GM06990 (cell line): ENCODE results near the gene CAPN11.
A peak's percentile ranks its signal among the peaks of the same experiment; 100 is the strongest.

Experiments used
- DNase-seq: peaks from one replicate; pipeline ENCODE4 v3.0.0-alpha.2; 2011; ENCODE audit not compliant: insufficient read length; ENCODE audit errors: extremely low read depth
- H3K27me3 ChIP-seq: replicated peaks from 2 replicates; pipeline ENCODE4 v1.6.0; 2011; ENCODE audit warnings: low read length; ENCODE audit not compliant: control insufficient read depth, insufficient read depth
- H3K36me3 ChIP-seq: 2 replicates; pipeline ENCODE4 v1.5.1; 2011; ENCODE audit warnings: low read length; ENCODE audit not compliant: control insufficient read depth, insufficient read depth
- H3K4me3 ChIP-seq: replicated peaks from 2 replicates; pipeline ENCODE4 v1.5.1; 2011; ENCODE audit warnings: low read depth, mild to moderate bottlenecking, control low read depth, low read length
- TF ChIP-seq, protein P1 (sequence below): IDR thresholded peaks from 2 replicates; pipeline ENCODE4 v1.5.1; 2011; ENCODE audit warnings: low read length, control low read depth, mild to moderate bottlenecking, inconsistent platforms; ENCODE audit not compliant: insufficient read depth, poor library complexity, severe bottlenecking

Gene CAPN11

DNA sequence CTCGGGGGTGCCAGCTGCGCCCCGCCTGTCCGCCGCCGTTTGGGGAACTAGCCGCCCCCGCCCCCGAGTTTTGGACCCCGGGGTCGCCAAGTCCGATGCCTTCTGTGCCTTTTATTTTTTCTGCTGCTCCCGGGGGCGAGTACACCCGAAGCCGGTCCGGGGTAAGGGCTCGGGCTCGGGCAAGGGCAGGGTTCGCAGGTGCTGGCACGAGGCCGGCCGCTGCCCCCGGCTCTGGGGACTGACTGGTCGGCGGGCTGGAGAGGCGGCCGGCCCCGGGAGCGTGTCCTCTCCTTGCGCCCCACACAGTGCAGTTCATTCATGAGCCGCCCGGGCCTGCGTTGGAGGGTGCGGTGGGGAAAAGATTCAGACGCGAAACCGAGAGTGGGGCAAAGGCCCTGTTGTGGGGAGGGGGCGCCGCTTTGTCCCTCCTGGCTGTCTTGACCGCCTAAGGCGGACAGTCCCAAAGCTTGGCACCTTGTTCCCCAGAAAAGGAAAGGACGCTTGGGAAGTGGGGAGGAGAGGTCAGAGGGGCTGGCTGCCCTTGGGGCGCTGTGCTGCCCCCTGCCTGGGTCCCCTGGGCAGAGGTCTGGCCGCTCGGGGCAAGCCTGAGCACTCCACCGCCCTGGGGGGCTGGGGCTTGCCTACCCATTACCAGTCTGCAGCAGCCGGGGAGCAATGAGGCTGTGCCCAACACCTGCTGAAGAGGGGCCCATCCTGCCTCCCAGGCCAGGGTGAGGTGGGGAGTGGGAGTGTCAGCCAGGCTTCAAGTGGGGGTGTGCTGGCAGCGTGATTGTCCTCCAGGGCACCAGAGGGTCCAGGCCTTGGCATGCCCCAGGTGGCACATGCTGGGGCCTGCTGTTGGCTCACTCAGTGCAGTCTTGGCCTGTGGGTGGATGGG, 30.4 kb upstream of the CAPN11 start:
- TF ChIP-seq, protein P1, sequence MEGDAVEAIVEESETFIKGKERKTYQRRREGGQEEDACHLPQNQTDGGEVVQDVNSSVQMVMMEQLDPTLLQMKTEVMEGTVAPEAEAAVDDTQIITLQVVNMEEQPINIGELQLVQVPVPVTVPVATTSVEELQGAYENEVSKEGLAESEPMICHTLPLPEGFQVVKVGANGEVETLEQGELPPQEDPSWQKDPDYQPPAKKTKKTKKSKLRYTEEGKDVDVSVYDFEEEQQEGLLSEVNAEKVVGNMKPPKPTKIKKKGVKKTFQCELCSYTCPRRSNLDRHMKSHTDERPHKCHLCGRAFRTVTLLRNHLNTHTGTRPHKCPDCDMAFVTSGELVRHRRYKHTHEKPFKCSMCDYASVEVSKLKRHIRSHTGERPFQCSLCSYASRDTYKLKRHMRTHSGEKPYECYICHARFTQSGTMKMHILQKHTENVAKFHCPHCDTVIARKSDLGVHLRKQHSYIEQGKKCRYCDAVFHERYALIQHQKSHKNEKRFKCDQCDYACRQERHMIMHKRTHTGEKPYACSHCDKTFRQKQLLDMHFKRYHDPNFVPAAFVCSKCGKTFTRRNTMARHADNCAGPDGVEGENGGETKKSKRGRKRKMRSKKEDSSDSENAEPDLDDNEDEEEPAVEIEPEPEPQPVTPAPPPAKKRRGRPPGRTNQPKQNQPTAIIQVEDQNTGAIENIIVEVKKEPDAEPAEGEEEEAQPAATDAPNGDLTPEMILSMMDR = peak; percentile 17
- Histone ChIP-seq H3K27me3 (no peaks in the 10 kb centered on the region), H3K36me3 (no peaks in the 10 kb centered on the region), H3K4me3 (peak overlapping the region; percentile 85)
- peak; percentile 44 for DNase-seq

DNA sequence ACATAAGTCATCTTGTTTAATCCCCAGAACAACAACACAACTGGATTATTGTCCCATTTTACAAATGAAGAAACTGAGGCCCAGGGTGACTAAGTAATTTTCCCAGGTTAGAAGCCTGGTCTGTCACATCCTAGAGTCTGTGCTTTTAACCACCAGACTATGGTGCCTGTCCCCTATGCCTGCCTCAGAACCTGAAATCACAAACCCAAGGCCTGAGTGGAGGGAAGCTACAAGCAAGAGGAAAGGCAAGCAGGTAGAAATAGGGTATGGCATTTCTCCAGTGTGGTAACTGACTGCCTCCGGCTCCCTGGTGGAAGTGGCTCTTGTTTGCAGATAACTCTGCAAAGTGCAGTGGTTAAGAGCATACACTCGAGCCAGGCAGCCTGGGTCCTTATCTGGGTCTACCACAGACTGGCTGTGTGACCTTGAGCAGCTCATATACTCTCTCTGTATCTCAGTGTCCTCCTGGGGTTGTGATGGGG, 28.7 kb upstream of the CAPN11 start:
- DNase-seq = no peak
- Histone ChIP-seq H3K27me3 (no peaks in the 10 kb centered on the region), H3K4me3 (no peak overlapping the region), H3K36me3 (no peaks in the 10 kb centered on the region; the same call in 1 of the 2 replicates)
- TF ChIP-seq, protein P1 = no peak

DNA sequence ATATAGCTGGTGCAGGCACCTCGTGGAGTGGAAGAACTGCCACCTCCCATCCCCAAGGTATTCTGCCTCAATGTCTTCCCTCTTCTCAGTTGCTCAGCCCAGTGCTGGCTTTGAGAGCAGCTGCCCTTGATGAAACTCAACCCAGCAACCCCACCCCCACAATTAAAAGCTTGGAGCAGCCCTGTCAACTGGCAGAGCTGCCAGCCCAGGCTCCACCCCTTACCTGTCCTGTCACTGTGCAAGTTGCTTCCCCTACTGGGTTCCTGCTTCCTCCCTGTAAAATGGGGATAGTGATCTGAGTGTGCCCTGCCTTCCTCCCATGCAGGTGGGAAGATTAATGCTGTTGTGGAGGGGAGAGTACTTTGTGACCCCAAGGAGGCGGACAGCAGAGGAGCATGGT, 26.7 kb upstream of the CAPN11 start:
- H3K36me3 ChIP-seq = peaks cover 5% of the 10 kb centered on the region
- DNase-seq = no peak
- no peaks in the 10 kb centered on the region for H3K27me3 ChIP-seq
- no peak overlapping the region for H3K4me3 ChIP-seq
- TF ChIP-seq, protein P1 = no peak

DNA sequence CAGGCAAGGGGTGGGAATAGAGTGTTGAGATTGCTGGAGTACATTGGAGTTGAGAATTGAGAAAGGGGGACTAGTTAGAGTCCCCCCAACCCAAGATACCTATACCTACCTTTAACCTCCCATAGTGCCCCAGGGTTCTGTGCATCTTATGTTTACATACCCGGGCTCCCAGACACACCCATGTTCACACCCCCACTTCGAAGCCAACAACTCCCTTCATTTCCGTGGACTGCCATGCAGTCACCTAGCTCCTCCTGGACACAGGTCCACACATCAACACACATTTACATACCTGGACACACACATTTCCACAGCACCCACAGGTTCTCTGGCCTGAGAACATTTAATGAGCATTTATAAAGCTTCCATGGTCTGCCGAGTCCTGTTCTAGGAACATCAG, 26.1 kb upstream of the CAPN11 start:
- Histone ChIP-seq H3K4me3 (no peak overlapping the region), H3K27me3 (no peaks in the 10 kb centered on the region), H3K36me3 (peaks cover 8% of the 10 kb centered on the region)
- TF ChIP-seq, protein P1 = no peak
- no peak for DNase-seq

DNA sequence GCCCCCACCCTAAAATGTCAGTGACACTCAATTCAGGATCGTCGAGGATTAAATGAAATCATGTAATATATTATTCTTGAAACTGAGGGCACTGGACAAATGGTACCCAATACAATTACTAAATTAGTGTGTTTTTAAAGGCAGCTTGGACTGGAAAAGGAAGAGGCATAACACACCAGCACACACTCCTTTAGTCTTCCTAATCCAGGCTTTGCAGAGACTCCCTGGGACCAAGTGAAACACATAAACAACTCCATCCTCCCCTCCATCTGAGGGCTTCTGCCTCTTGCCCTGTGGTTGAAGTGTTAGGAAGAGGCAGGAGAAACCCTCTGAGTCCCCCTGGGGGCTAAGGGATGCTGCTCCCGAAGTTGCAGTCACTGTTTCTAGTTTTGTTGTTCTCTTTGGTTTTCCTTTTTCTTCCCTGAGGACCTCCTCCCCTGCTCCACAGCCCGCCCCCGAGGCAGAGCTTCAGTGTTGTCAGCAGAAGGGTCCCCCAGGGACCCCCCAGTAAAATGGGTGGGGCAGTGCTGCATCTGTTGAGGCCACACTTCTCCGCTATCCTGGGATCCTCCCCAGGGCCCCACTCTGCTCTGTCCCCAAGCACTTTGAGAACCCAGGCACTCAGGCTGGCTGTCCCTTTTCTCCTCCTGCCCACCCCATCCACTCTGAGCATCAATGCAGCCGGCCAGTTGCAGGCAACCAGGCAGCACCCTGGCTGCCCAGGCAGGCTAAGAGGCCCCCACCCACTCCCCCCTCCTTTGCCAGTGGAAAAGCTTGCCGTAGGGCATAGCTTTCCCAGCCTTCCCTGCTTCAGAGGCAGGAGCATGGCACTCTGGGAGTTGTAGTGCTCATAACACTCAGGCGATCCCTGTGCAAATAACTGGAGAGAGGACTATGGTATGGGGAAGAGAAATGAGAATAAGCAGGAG, 25.4 kb upstream of the CAPN11 start:
- H3K27me3 ChIP-seq = no peaks in the 10 kb centered on the region
- H3K4me3 ChIP-seq = no peak overlapping the region
- peaks cover 8% of the 10 kb centered on the region for H3K36me3 ChIP-seq
- TF ChIP-seq, protein P1 = no peak
- no peak for DNase-seq
